HFFc6 (cell line): ENCODE results near the gene CDKN2AIP. TPM values are rescaled to one million over a fixed set of nuclear protein-coding genes. Genes with fewer than 3 reads are reported as not detected.

ENCODE experiments used
- DNase-seq: peaks from one replicate; pipeline ENCODE4 v3.0.0-alpha.2; 2018
- H3K27ac Mint-ChIP-seq: 2 replicates; pipeline ENCODE4 v1.8.0; 2020; ENCODE audit warnings: mild to moderate bottlenecking, mixed read lengths
- H3K27me3 Mint-ChIP-seq: 2 replicates; pipeline ENCODE4 v1.8.0; 2021; ENCODE audit warnings: mild to moderate bottlenecking, moderate library complexity, mixed read lengths; ENCODE audit not compliant: insufficient read depth
- H3K36me3 Mint-ChIP-seq: 2 replicates; pipeline ENCODE4 v1.8.0; 2021; ENCODE audit warnings: low read depth, mixed read lengths
- H3K4me1 Mint-ChIP-seq: 2 replicates; pipeline ENCODE4 v1.8.0; 2020; ENCODE audit warnings: low read depth, mixed read lengths
- H3K4me3 Mint-ChIP-seq: 2 replicates; pipeline ENCODE4 v1.8.0; 2020; ENCODE audit warnings: mild to moderate bottlenecking, moderate library complexity, mixed read lengths
- H3K9me3 Mint-ChIP-seq: 2 replicates; pipeline ENCODE4 v1.8.0; 2020; ENCODE audit warnings: mild to moderate bottlenecking, mixed read lengths
- total RNA-seq, 6 experiments: library from RNA; stranded (reverse); fragmentation: NEBNext Ultra II Directional; extraction: Animal tissue kit (Norgen Biotek cat#: 25700); gene quantifications; 2 replicates in 1 of 6; 3 replicates in 5 of 6; pipeline ENCODE4 v1.2.3, GENCODE V29; 2021
- TF ChIP-seq, protein P1 (sequence below): fragments of 200-600 bp; sonication (generic); IDR thresholded peaks from 2 replicates; pipeline ENCODE4 v1.5.0; 2021; ENCODE audit warnings: antibody characterized with exemption, mild to moderate bottlenecking

The CDKN2AIP gene
- total RNA-seq, 6 experiments from 2014 or later: 11.7 to 15.1 (median 13.6) TPM

DNA sequence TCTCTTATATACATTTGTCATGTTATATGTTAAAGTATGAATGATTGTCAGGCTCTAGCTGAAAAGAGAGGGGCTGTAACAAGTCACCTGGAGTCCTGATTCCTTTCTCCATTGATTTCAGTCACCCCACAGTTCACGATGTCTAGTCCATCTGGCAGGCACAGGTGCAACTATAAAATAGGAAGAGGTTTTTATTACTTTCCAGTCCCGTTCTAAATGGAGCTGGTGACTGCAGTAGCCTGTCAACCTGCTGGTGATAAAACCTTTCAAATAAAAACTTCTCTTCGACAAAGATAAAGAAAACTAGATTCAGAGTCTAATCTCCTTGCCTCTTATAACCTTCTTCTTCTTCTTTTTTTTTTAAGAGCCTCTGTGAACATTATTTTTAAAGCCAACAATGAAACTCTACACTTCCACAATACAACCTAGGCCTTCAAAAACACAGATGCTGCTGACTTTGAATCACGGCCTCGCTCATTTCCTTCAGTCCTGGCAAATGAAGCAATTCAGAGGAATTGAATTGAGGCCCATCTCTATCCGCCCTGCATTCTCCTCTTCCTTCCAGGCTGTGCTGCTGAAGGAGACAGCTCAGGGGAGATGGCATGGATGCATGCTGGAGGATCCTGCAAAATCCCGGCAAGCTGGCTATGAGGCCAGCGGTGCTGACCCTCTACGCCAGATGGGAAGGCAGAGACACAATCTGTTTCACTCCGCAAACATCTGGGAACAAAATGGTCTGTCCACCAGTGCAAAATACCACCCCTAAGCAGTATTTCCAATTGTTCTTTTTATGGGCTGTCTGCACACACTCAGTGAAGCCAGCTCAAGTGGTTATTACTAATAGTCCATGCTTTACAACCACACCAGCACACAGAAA is 27.3 kb upstream of the CDKN2AIP start:
- no peak overlapping the region for H3K27ac Mint-ChIP-seq
- TF ChIP-seq, protein P1, sequence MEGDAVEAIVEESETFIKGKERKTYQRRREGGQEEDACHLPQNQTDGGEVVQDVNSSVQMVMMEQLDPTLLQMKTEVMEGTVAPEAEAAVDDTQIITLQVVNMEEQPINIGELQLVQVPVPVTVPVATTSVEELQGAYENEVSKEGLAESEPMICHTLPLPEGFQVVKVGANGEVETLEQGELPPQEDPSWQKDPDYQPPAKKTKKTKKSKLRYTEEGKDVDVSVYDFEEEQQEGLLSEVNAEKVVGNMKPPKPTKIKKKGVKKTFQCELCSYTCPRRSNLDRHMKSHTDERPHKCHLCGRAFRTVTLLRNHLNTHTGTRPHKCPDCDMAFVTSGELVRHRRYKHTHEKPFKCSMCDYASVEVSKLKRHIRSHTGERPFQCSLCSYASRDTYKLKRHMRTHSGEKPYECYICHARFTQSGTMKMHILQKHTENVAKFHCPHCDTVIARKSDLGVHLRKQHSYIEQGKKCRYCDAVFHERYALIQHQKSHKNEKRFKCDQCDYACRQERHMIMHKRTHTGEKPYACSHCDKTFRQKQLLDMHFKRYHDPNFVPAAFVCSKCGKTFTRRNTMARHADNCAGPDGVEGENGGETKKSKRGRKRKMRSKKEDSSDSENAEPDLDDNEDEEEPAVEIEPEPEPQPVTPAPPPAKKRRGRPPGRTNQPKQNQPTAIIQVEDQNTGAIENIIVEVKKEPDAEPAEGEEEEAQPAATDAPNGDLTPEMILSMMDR: no peak

DNA sequence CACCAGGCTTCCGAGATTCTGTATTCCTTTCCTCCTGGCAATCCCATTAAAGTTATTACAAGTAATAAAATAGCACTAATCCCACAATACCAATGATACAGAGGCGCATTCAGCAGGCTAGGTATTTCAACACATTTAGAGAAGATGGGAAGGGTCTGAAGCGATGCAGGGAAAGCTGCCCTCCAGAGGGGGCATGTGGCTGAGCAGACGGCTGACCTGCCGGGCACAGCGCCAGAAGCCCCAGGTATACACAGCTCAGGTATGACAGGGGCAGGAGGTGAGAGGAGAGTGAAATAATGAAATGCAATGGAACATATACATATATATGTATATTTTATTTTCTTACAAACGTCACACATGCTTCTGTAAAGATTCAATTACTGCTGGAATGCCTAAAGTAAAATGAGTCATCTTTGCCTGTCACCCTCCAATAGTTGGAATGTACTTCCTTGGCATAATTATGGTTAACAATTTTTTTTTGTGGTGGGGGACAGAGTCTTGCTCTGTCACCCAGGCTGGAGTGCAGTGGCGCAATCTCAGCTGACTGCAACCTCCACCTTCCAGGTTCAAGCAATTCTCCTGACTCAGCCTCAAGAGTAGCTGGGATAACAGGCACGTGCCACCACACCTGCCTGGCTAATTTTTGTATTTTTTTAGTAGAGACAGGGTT is 21.3 kb upstream of the CDKN2AIP start:
- TF ChIP-seq, protein P1: no peak
- Mint-ChIP-seq H3K9me3 (no peaks in the 10 kb centered on the region), H3K4me1 (peaks cover 22% of the 10 kb centered on the region), H3K4me3 (no peak overlapping the region), H3K27me3 (peaks cover 3% of the 10 kb centered on the region), H3K27ac (peak overlapping the region; percentile 40; the same call in 1 of the 2 replicates), H3K36me3 (no peaks in the 10 kb centered on the region)
- peak; percentile 64 for DNase-seq

More for the DNA sequence above, 27.3 kb upstream of the CDKN2AIP start:
- no peaks in the 10 kb centered on the region for H3K9me3 Mint-ChIP-seq
- no peak for DNase-seq
- H3K27me3 Mint-ChIP-seq: peaks cover 12% of the 10 kb centered on the region
- H3K4me3 Mint-ChIP-seq: no peak overlapping the region
- H3K4me1 Mint-ChIP-seq: no peaks in the 10 kb centered on the region
- no peaks in the 10 kb centered on the region for H3K36me3 Mint-ChIP-seq

DNA sequence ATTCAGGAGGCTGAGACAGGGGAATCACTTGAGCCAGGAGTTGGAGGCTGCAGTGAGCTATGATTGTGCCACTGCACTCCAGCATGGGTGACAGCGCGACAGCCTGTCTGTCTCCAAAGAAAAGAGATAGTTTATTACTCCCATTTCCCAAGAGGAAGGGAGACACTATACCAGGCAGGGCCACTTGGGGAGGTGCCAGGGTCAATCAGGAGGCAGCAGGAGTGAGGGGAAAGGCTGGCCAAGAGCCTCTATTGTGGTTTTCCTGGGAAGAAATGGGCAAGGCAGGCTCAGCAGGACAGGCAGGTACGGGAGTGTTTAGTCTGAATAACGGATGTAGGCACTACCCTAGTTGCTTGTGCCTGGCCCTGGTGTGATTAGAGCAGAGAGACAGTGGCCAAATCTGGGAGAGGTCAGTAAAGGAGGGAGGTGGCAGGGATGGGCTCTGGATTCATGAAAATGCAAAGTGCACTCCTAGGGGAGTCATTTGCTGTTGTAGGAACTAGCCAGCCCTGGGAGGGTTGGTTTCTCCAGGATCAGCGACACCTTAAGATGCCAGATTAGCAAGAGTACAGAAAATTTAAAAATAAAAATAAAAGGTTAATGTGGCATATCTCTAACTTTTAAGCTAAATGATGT is 20.2 kb upstream of the CDKN2AIP start:
- H3K9me3 Mint-ChIP-seq: no peaks in the 10 kb centered on the region
- TF ChIP-seq, protein P1: no peak
- H3K36me3 Mint-ChIP-seq: no peaks in the 10 kb centered on the region
- H3K27me3 Mint-ChIP-seq: no peaks in the 10 kb centered on the region; the same call in none of the 2 replicates
- DNase-seq: no peak
- no peak overlapping the region for H3K4me3 Mint-ChIP-seq
- no peak overlapping the region for H3K27ac Mint-ChIP-seq
- peaks cover 22% of the 10 kb centered on the region for H3K4me1 Mint-ChIP-seq

DNA sequence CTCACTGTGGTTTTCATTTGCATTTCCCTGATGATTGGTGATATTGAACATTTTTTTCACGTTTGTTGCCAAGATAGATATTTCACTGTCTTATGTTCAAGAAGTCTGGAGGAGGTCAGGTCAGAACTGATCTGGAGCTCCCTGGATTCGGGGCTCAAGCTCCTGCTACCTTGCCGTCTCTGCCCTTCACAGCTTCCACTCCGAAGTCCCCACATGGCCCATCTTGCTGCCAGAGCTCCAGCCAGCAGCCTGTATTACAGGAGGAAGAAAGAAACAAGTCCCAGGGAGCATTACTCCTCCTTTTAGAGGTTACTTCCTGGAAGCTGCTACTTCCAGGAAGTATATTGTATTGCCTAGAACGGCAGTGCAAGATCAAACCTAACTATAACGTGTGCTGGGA is 17.9 kb upstream of the CDKN2AIP start:
- TF ChIP-seq, protein P1: no peak
- DNase-seq: no peak
- Mint-ChIP-seq H3K9me3 (no peaks in the 10 kb centered on the region), H3K4me3 (no peak overlapping the region), H3K4me1 (peaks cover 27% of the 10 kb centered on the region), H3K27ac (no peak overlapping the region), H3K36me3 (no peaks in the 10 kb centered on the region), H3K27me3 (no peaks in the 10 kb centered on the region; the same call in 1 of the 2 replicates)

DNA sequence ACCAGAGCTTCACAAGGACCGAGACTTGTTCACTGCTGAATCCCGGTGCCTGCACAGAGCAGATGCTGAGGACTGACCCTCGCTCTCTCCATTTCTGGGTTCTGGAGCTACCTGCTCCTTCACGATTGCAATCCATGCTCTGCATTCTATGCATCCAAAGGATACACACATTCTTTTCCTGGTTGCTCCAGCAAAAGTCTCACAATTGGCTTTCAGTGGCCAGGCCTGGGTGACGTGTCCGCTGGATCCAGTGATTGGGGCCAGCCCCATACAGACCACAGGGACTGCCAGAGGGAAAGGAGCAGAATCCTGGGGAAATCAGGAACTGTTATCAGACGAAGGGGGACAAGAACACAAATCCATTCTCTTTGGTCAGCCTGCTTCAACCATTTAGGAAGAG is 14.9 kb upstream of the CDKN2AIP start:
- Mint-ChIP-seq H3K4me3 (no peak overlapping the region), H3K4me1 (peaks cover 5% of the 10 kb centered on the region; the same call in 1 of the 2 replicates), H3K27me3 (no peaks in the 10 kb centered on the region; the same call in 1 of the 2 replicates), H3K9me3 (no peaks in the 10 kb centered on the region), H3K27ac (no peak overlapping the region), H3K36me3 (no peaks in the 10 kb centered on the region)
- no peak for DNase-seq
- TF ChIP-seq, protein P1: no peak
